HEK293 (cell line): ENCODE data around the gene DMD.

Experiments used
- CTCF ChIA-PET: fragments of 350-600 bp; formaldehyde crosslinking; extraction: SDS; loops from one replicate; lab custom pipeline; 2021; ENCODE audit warnings: antibody characterized with exemption; lab: Yijun Ruan, JAX
- POLR2A ChIA-PET: fragments of 300-600 bp; formaldehyde crosslinking; extraction: SDS; loops from one replicate; lab custom pipeline; 2020; ENCODE audit warnings: antibody characterized with exemption, inconsistent platforms; lab: Yijun Ruan, JAX
- H3K27ac ChIP-seq: fragments of 200-500 bp; sonication (Bioruptor generic); 2 replicates; pipeline ENCODE4 v1.5.1; 2014; ENCODE audit warnings: low read depth, low read length, control low read depth, inconsistent platforms; ENCODE audit errors: extremely low read depth
- H3K36me3 ChIP-seq, 2 experiments: fragments of 200-500 bp in 1 of 2; sonication (Bioruptor generic) in 1 of 2; 1 replicate in 1 of 2; 2 replicates in 1 of 2; pipeline ENCODE4 v1.5.1; 2014 to 2017; ENCODE audit warnings: inconsistent platforms in 2 of 2, low read length in 2 of 2; ENCODE audit not compliant: control insufficient read depth in 2 of 2, insufficient read depth in 1 of 2
- H3K4me1 ChIP-seq: fragments of 200-500 bp; sonication (Bioruptor generic); 2 replicates; pipeline ENCODE4 v1.5.1; 2014; ENCODE audit warnings: mild to moderate bottlenecking, low read length, inconsistent platforms; ENCODE audit not compliant: control insufficient read depth, insufficient read depth
- H3K4me3 ChIP-seq: 2 replicates; pipeline ENCODE4 v1.5.1; 2011; ENCODE audit warnings: low read depth, mild to moderate bottlenecking, control low read depth, low read length, moderate library complexity
- H3K9me3 ChIP-seq: fragments of 200-500 bp; sonication (Bioruptor generic); 2 replicates; pipeline ENCODE4 v1.5.1; 2014; ENCODE audit warnings: low read depth, low read length, inconsistent platforms; ENCODE audit not compliant: control insufficient read depth, insufficient read depth
- BCL11B ChIP-seq: fragments of 450-650 bp; formaldehyde crosslinking; IDR thresholded peaks from 2 replicates; pipeline ENCODE4 v1.5.1; 2016; ENCODE audit warnings: low read depth, missing biosample characterization, missing genetic modification characterization
- HOXA7 ChIP-seq: sonication (generic); formaldehyde crosslinking; IDR thresholded peaks from 2 replicates; pipeline ENCODE4 v1.8.1; 2022; ENCODE audit warnings: missing genetic modification reagents, borderline replicate concordance
- SCRT1 ChIP-seq: fragments of 450-650 bp; formaldehyde crosslinking; IDR thresholded peaks from 2 replicates; pipeline ENCODE4 v1.5.1; 2016; ENCODE audit warnings: missing biosample characterization, missing genetic modification characterization, borderline replicate concordance
- SP3 ChIP-seq: fragments of 450-650 bp; formaldehyde crosslinking; IDR thresholded peaks from 2 replicates; pipeline ENCODE4 v1.5.1; 2016; ENCODE audit warnings: missing biosample characterization, missing genetic modification characterization
- SP7 ChIP-seq: fragments of 450-650 bp; formaldehyde crosslinking; IDR thresholded peaks from 2 replicates; pipeline ENCODE4 v1.5.1; 2016; ENCODE audit warnings: missing biosample characterization, missing genetic modification characterization
- YY1 ChIP-seq: fragments of 450-650 bp; formaldehyde crosslinking; IDR thresholded peaks from 2 replicates; pipeline ENCODE4 v1.5.1; 2018; ENCODE audit warnings: missing biosample characterization, missing genetic modification characterization
- ZBTB20 ChIP-seq: fragments of 450-650 bp; formaldehyde crosslinking; IDR thresholded peaks from 2 replicates; pipeline ENCODE4 v1.5.1; 2016; ENCODE audit warnings: missing biosample characterization, missing genetic modification characterization
- ZNF169 ChIP-seq: fragments of 450-650 bp; formaldehyde crosslinking; IDR thresholded peaks from 2 replicates; pipeline ENCODE4 v1.5.1; 2016; ENCODE audit warnings: missing biosample characterization, missing genetic modification characterization
- ZNF366 ChIP-seq: fragments of 450-650 bp; formaldehyde crosslinking; conservative IDR thresholded peaks from 2 replicates; pipeline ENCODE4 v1.5.1; 2016; ENCODE audit warnings: missing biosample characterization, missing genetic modification characterization
- ZNF433 ChIP-seq: fragments of 450-650 bp; formaldehyde crosslinking; IDR thresholded peaks from 2 replicates; pipeline ENCODE4 v1.5.1; 2016; ENCODE audit warnings: missing biosample characterization, missing genetic modification characterization, low read depth
- ZNF473 ChIP-seq: fragments of 450-650 bp; formaldehyde crosslinking; IDR thresholded peaks from 2 replicates; pipeline ENCODE4 v1.5.1; 2017; ENCODE audit warnings: missing biosample characterization, missing genetic modification characterization
- ZNF76 ChIP-seq: fragments of 450-650 bp; formaldehyde crosslinking; IDR thresholded peaks from 2 replicates; pipeline ENCODE4; 2016; ENCODE audit warnings: low read depth, missing biosample characterization, missing genetic modification characterization, borderline replicate concordance
- TF ChIP-seq, protein P1 (sequence below): fragments of 450-650 bp; formaldehyde crosslinking; IDR thresholded peaks from 2 replicates; pipeline ENCODE4 v1.5.1; 2016; ENCODE audit warnings: missing biosample characterization, missing genetic modification characterization
- TF ChIP-seq, protein P2 (sequence below): fragments of 450-650 bp; formaldehyde crosslinking; IDR thresholded peaks from 2 replicates; pipeline ENCODE4 v1.5.1; 2017; ENCODE audit warnings: missing biosample characterization, missing genetic modification characterization
- TF ChIP-seq, protein P3 (sequence below): fragments of 450-650 bp; formaldehyde crosslinking; IDR thresholded peaks from 2 replicates; pipeline ENCODE4 v1.5.1; 2016; ENCODE audit warnings: missing biosample characterization, missing genetic modification characterization
- TF ChIP-seq, protein P4 (sequence below): sonication (generic); formaldehyde crosslinking; IDR thresholded peaks from 2 replicates; pipeline ENCODE4 v1.8.1; 2022; ENCODE audit warnings: mild to moderate bottlenecking, moderate library complexity, missing genetic modification reagents

The DMD gene

DNA sequence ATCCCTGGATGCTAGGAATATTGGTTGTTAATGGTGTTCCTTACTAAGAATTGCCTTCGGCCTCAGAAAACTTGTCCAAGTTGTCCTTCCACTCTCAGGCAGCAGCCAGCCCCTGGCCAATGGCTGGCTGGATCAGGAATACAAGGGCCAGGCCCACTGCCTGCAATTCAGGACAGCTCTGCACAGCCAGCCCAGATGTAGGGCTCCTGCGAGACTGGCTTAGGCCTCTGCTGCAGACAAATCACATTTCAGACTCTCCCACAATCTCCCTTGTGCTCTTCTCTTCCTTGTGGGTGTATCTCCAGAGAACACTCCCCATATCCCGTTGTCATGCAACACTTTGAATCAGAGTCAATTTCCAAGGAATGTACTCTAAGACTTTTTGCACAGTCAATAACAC, 1391.9 kb downstream of the DMD start (continued):
- TF ChIP-seq, protein P1, sequence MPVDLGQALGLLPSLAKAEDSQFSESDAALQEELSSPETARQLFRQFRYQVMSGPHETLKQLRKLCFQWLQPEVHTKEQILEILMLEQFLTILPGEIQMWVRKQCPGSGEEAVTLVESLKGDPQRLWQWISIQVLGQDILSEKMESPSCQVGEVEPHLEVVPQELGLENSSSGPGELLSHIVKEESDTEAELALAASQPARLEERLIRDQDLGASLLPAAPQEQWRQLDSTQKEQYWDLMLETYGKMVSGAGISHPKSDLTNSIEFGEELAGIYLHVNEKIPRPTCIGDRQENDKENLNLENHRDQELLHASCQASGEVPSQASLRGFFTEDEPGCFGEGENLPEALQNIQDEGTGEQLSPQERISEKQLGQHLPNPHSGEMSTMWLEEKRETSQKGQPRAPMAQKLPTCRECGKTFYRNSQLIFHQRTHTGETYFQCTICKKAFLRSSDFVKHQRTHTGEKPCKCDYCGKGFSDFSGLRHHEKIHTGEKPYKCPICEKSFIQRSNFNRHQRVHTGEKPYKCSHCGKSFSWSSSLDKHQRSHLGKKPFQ (tag by site-specific recombination) = no peak

DNA sequence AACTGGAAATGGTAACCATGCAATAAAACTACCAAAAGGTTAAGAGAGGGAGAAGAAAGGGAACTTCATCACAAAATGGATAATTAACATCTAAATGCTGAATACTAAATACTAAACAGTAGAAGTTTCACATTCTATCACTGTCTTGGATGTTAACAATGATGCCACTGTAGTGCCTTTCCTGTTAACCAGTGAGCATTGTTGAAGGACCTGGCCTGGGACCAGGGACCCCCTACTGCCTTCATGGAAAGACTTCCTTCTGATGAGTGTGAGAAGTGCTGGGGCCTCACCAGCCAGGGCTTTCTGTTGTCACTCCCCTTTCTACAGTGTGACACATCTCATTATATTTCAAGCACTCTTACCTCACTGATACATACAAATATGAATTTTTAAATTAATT, 1400.2 kb downstream of the DMD start:
- Histone ChIP-seq H3K4me1 (no peaks in the 10 kb centered on the region), H3K27ac (no peak overlapping the region), H3K9me3 (no peaks in the 10 kb centered on the region; the same call in 1 of the 2 replicates), H3K4me3 (no peak overlapping the region), H3K36me3 (no peaks in the 10 kb centered on the region)
- TF ChIP-seq, protein P2, sequence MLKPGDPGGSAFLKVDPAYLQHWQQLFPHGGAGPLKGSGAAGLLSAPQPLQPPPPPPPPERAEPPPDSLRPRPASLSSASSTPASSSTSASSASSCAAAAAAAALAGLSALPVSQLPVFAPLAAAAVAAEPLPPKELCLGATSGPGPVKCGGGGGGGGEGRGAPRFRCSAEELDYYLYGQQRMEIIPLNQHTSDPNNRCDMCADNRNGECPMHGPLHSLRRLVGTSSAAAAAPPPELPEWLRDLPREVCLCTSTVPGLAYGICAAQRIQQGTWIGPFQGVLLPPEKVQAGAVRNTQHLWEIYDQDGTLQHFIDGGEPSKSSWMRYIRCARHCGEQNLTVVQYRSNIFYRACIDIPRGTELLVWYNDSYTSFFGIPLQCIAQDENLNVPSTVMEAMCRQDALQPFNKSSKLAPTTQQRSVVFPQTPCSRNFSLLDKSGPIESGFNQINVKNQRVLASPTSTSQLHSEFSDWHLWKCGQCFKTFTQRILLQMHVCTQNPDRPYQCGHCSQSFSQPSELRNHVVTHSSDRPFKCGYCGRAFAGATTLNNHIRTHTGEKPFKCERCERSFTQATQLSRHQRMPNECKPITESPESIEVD = no peak
- TF ChIP-seq SP3 (tag by site-specific recombination) = no peak
- no peak for TF ChIP-seq ZNF76 (tag by site-specific recombination)
- TF ChIP-seq SCRT1 (tag by site-specific recombination) = no peak
- TF ChIP-seq BCL11B (tag by site-specific recombination) = no peak
- no peak for TF ChIP-seq ZNF366 (tag by site-specific recombination)
- TF ChIP-seq, protein P3, sequence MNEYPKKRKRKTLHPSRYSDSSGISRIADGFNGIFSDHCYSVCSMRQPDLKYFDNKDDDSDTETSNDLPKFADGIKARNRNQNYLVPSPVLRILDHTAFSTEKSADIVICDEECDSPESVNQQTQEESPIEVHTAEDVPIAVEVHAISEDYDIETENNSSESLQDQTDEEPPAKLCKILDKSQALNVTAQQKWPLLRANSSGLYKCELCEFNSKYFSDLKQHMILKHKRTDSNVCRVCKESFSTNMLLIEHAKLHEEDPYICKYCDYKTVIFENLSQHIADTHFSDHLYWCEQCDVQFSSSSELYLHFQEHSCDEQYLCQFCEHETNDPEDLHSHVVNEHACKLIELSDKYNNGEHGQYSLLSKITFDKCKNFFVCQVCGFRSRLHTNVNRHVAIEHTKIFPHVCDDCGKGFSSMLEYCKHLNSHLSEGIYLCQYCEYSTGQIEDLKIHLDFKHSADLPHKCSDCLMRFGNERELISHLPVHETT (tag by site-specific recombination) = no peak
- CTCF ChIA-PET = no interaction called here
- POLR2A ChIA-PET = no interaction called here

DNA sequence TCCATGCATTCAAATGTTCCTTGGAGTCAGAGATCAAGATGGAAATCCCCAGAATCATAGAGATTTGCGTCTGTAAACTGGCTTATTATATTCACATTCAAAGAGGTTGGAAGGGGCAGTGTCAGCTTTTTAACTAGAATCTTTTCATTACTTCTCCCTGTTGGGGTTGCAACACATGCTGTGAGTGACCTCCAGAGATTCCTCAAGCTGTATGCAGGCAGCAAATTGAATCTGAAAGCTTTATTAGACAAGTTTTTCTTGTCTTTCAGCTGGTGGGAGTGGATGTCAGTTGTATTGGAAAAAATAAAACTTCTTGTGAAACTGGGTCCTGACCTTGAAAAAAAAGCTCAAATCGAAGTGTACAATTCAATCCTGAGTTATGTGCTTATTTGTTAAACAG, 1403.0 kb downstream of the DMD start:
- no peaks in the 10 kb centered on the region for H3K36me3 ChIP-seq
- TF ChIP-seq ZNF169 (tag by site-specific recombination) (no peak), ZNF473 (tag by site-specific recombination) (no peak), ZBTB20 (tag by site-specific recombination) (no peak), YY1 (no peak), ZNF433 (no peak), HOXA7 (CRISPR knock-in tag) (no peak), SP7 (no peak)
- TF ChIP-seq, protein P4, sequence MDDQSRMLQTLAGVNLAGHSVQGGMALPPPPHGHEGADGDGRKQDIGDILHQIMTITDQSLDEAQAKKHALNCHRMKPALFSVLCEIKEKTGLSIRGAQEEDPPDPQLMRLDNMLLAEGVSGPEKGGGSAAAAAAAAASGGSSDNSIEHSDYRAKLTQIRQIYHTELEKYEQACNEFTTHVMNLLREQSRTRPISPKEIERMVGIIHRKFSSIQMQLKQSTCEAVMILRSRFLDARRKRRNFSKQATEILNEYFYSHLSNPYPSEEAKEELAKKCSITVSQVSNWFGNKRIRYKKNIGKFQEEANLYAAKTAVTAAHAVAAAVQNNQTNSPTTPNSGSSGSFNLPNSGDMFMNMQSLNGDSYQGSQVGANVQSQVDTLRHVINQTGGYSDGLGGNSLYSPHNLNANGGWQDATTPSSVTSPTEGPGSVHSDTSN = no peak
- TF ChIP-seq, protein P3 (tag by site-specific recombination) = no peak
- ChIA-PET CTCF (interaction anchor here (0.8 kb wide), 1 partner anchor 29 kb away, joined by 5 read pairs; no protein-coding TSS in a partner anchor), POLR2A (no interaction called here)
- no peaks in the 10 kb centered on the region; the same call in 1 of the 2 replicates for H3K9me3 ChIP-seq
- H3K4me3 ChIP-seq = no peak overlapping the region
- no peak overlapping the region for H3K27ac ChIP-seq
- H3K4me1 ChIP-seq = no peaks in the 10 kb centered on the region
